DMS114 treated with DMSO at 0.1 percent for 48 hours (cell line): ENCODE results near the gene FSHR.

Experiments
- DNase-seq: peaks from one replicate; lab custom pipeline; 2025; ENCODE audit not compliant: unreplicated experiment; lab: John Stamatoyannopoulos, UW

FSHR gene

GRCh38 chr2:49033394-49034185, 120.7 kb downstream of the FSHR start:
- no peak for DNase-seq

- DNase-seq = no peak
These were observed 121.4 kb downstream of the FSHR start for GRCh38 chr2:49032936-49033335.

- no peak for DNase-seq
These were observed 122.2 kb downstream of the FSHR start for GRCh38 chr2:49032126-49032525.

- no peak for DNase-seq
These were observed 124.9 kb downstream of the FSHR start for GRCh38 chr2:49029406-49029805.

GRCh38 chr2:49028101-49028500, 126.2 kb downstream of the FSHR start:
- no peak for DNase-seq

GRCh38 chr2:49026706-49027105, 127.6 kb downstream of the FSHR start:
- no peak for DNase-seq

- DNase-seq = no peak
These were observed 133.0 kb downstream of the FSHR start for GRCh38 chr2:49021271-49021670.

GRCh38 chr2:49005261-49005660, 149.1 kb downstream of the FSHR start:
- DNase-seq = no peak

- DNase-seq = no peak
These were observed 150.2 kb downstream of the FSHR start for GRCh38 chr2:49004036-49004626.

GRCh38 chr2:49003201-49003600, 151.1 kb downstream of the FSHR start:
- no peak for DNase-seq

GRCh38 chr2:49002750-49003149, 151.6 kb downstream of the FSHR start:
- DNase-seq = no peak

GRCh38 chr2:49000695-49001094, 153.6 kb downstream of the FSHR start:
- DNase-seq = no peak

GRCh38 chr2:48998449-48998848, 155.9 kb downstream of the FSHR start:
- no peak for DNase-seq

- DNase-seq = no peak
These were observed 160.7 kb downstream of the FSHR start for GRCh38 chr2:48993576-48993975.

- DNase-seq = no peak
These were observed 162.7 kb downstream of the FSHR start for GRCh38 chr2:48991415-48992131.

- no peak for DNase-seq
These were observed 169.4 kb downstream of the FSHR start for GRCh38 chr2:48984922-48985321.

GRCh38 chr2:48983551-48983950, 170.8 kb downstream of the FSHR start:
- no peak for DNase-seq

GRCh38 chr2:48982887-48983435, 171.4 kb downstream of the FSHR start:
- DNase-seq = no peak

GRCh38 chr2:48980846-48981245, 173.5 kb downstream of the FSHR start:
- DNase-seq = no peak

- no peak for DNase-seq
These were observed 174.6 kb downstream of the FSHR start for GRCh38 chr2:48979691-48980090.

- DNase-seq = no peak
These were observed 176.2 kb downstream of the FSHR start for GRCh38 chr2:48978131-48978530.

GRCh38 chr2:48971801-48972200, 182.5 kb downstream of the FSHR start:
- DNase-seq = no peak
